ENCODE measurements around the gene SOWAHC.
"Not testable (repeated sequence)": the region's sequence is repeated elsewhere in the genome, so short reads cannot be mapped to it uniquely, and the experiment has no call there.

The SOWAHC gene

GRCh38 chr2:109613922-109614714, at the start of gene SOWAHC, which contains the start of gene SEPTIN10:
Gene SOWAHC (plus strand): TSS chr2:109614364. CDS start chr2:109614490, 126 bp downstream.
Gene SEPTIN10 (minus strand): TSS chr2:109613966. CDS start chr2:109613827, 139 bp downstream.
- DNase-seq, result peak; percentile 87

- no peak for DNase-seq
Observed at GRCh38 chr2:109575373-109575772, 38.8 kb upstream of the SOWAHC start.

GRCh38 chr2:109577630-109578029, 36.5 kb upstream of the SOWAHC start:
- DNase-seq, result not testable (repeated sequence)

GRCh38 chr2:109582928-109583895, 31.0 kb upstream of the SOWAHC start:
- no peak for DNase-seq

- no peak for DNase-seq
Observed at GRCh38 chr2:109586687-109587086, 27.5 kb upstream of the SOWAHC start.

GRCh38 chr2:109591206-109591605, 23.0 kb upstream of the SOWAHC start:
- DNase-seq, result no peak

- no peak for DNase-seq
Observed at GRCh38 chr2:109592905-109593304, 21.3 kb upstream of the SOWAHC start.

GRCh38 chr2:109594246-109594885, 19.8 kb upstream of the SOWAHC start:
- DNase-seq, result peak; percentile 42

GRCh38 chr2:109595644-109596043, 18.5 kb upstream of the SOWAHC start:
- no peak for DNase-seq

GRCh38 chr2:109597283-109597682, 16.9 kb upstream of the SOWAHC start:
- DNase-seq, result no peak

- no peak for DNase-seq
Observed at GRCh38 chr2:109601783-109602182, 12.4 kb upstream of the SOWAHC start.

- no peak for DNase-seq
Observed at GRCh38 chr2:109602617-109603188, 11.5 kb upstream of the SOWAHC start.

- no peak for DNase-seq
Observed at GRCh38 chr2:109604597-109604996, 9.6 kb upstream of the SOWAHC start.

GRCh38 chr2:109607766-109608165, 6.4 kb upstream of the SOWAHC start:
- DNase-seq, result no peak

- no peak for DNase-seq
Observed at GRCh38 chr2:109609352-109610024, 4.7 kb upstream of the SOWAHC start.

GRCh38 chr2:109611467-109612095, 2.6 kb upstream of the SOWAHC start:
- DNase-seq, result no peak

GRCh38 chr2:109613081-109613921, 863 bp upstream of the SOWAHC start:
- no peak for DNase-seq

- no peak for DNase-seq
Observed at GRCh38 chr2:109614715-109615636, 812 bp downstream of the SOWAHC start.

GRCh38 chr2:109615637-109616144, 1.5 kb downstream of the SOWAHC start:
- peak; percentile 59 for DNase-seq
